Fibroblast of pulmonary artery (primary cell): ENCODE data around the gene ACVR1.

Experiments
- DNase-seq: peaks from one replicate; pipeline ENCODE4 v3.0.0-alpha.2; 2010; ENCODE audit warnings: low read depth
- H3K4me3 ChIP-seq: replicated peaks from 2 replicates; pipeline ENCODE4 v1.5.1; 2011; ENCODE audit warnings: low read depth, mild to moderate bottlenecking, control low read depth, low read length, moderate library complexity
- CTCF ChIP-seq: IDR thresholded peaks from 2 replicates; pipeline ENCODE4 v1.5.1; 2011; ENCODE audit warnings: mild to moderate bottlenecking, control low read depth, low read length, inconsistent platforms; ENCODE audit errors: missing control alignments

The ACVR1 gene

GRCh38 chr2:157840568-157841156 is 35.5 kb downstream of the ACVR1 start:
- no peak for DNase-seq
- no peak overlapping the region for H3K4me3 ChIP-seq
- TF ChIP-seq CTCF: peak; percentile 3

GRCh38 chr2:157839822-157840221 is 36.3 kb downstream of the ACVR1 start:
- no peak for TF ChIP-seq CTCF
- DNase-seq: no peak
- no peak overlapping the region for H3K4me3 ChIP-seq

GRCh38 chr2:157839162-157839801 is 36.8 kb downstream of the ACVR1 start:
- H3K4me3 ChIP-seq: no peak overlapping the region
- TF ChIP-seq CTCF: no peak

GRCh38 chr2:157838442-157839161 is 37.5 kb downstream of the ACVR1 start:
- peak overlapping the region; percentile 48 for H3K4me3 ChIP-seq
- no peak for TF ChIP-seq CTCF
- peak; percentile 70 for DNase-seq

More at GRCh38 chr2:157839162-157839801, 36.8 kb downstream of the ACVR1 start:
- DNase-seq: peak; percentile 72

- no peak for TF ChIP-seq CTCF
- peak overlapping the region; percentile 48 for H3K4me3 ChIP-seq
- DNase-seq: peak; percentile 52
These were observed 38.2 kb downstream of the ACVR1 start for GRCh38 chr2:157837851-157838441.

GRCh38 chr2:157836531-157836930 is 39.6 kb downstream of the ACVR1 start:
- TF ChIP-seq CTCF: no peak
- no peak overlapping the region for H3K4me3 ChIP-seq
- DNase-seq: no peak
